Activated effector memory CD4-positive, alpha-beta T cell treated with anti-CD3 and anti-CD28 coated beads, Interleukin-2, amount 50 U/mL, for 16 hours (primary cell): ENCODE results near the gene NAPG.
"Not testable (repeated sequence)": the region's sequence is repeated elsewhere in the genome, so short reads cannot be mapped to it uniquely, and the experiment has no call there.

Source experiments
- DNase-seq: peaks from one replicate; pipeline ENCODE4 v3.0.0-alpha.2; 2020

NAPG gene

GRCh38 chr18:10585260-10585659, 59.4 kb downstream of the NAPG start:
- DNase-seq: no peak

- no peak for DNase-seq
Observed at GRCh38 chr18:10588975-10589374, 63.1 kb downstream of the NAPG start.

GRCh38 chr18:10590412-10590811, 64.6 kb downstream of the NAPG start:
- no peak for DNase-seq

- no peak for DNase-seq
Observed at GRCh38 chr18:10591896-10592295, 66.1 kb downstream of the NAPG start.

- not testable (repeated sequence) for DNase-seq
Observed at GRCh38 chr18:10593366-10594022, 67.7 kb downstream of the NAPG start.

GRCh38 chr18:10595917-10596316, 70.1 kb downstream of the NAPG start:
- not testable (repeated sequence) for DNase-seq

GRCh38 chr18:10597695-10598094, 71.9 kb downstream of the NAPG start:
- not testable (repeated sequence) for DNase-seq

- DNase-seq: not testable (repeated sequence)
Observed at GRCh38 chr18:10600701-10601100, 74.9 kb downstream of the NAPG start.
